Measurements from ENCODE around the gene SGIP1. TPM values are rescaled to one million over a fixed set of nuclear protein-coding genes. Genes with fewer than 3 reads are reported as not detected.
A peak's percentile ranks its signal among the peaks of the same experiment; 100 is the strongest.

The SGIP1 gene
- total RNA-seq, 1 donor from 2014 or later = 4.2 TPM

DNA sequence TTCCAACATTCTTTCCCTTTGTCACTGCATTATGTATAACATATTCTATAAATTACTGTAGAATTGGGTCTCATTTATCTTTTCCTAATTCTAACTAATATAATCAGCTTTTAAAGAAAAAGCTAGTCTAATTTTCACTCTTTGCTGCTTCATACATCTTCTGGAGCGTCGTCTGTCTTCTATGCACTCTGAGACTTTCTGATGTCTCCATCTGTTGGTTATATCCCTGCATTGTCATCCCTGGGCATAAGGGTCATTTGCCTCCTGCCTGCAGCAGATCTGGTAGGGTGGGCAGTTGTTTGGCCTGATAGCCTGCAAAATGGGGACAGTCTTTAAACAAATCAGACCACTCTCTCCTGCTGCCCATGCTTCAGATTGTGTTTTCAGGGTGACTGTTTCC lies 177.5 kb downstream of the SGIP1 start:
- Histone ChIP-seq H3K4me3 (no peak overlapping the region), H3K36me3 (no peaks in the 10 kb centered on the region), H4K20me1 (ENCODE audit: low read depth) (no peaks in the 10 kb centered on the region), H3F3A (ENCODE audit: low read depth) (no peaks in the 10 kb centered on the region), H3K27me3 (no peaks in the 10 kb centered on the region), H3K4me2 (no peak overlapping the region), H3K9ac (no peak overlapping the region), H3K79me2 (ENCODE audit: low read depth) (no peaks in the 10 kb centered on the region), H2AFZ (replicated peaks) (no peak overlapping the region), H3K9me3 (ENCODE audit: low read depth) (no peaks in the 10 kb centered on the region), H3K4me1 (no peaks in the 10 kb centered on the region), H3K27ac (no peak overlapping the region)
- H3K9me3 Mint-ChIP-seq = no peaks in the 10 kb centered on the region
- peak; percentile 10 for DNase-seq (ENCODE audit: low spot score)
- TF ChIP-seq EZH2phosphoT487 (IDR thresholded peaks at IDR 0.05) = no peak
- peak; percentile 38 for TF ChIP-seq CTCF (IDR thresholded peaks at IDR 0.05)
- TF ChIP-seq EZH2 (IDR thresholded peaks at IDR 0.05) = no peak
- no peak overlapping the region for H3K4me3 Mint-ChIP-seq
- no peaks in the 10 kb centered on the region for H3K36me3 Mint-ChIP-seq
- H3K27me3 Mint-ChIP-seq (ENCODE audit: insufficient read depth, low read depth) = peaks cover 2% of the 10 kb centered on the region
- no peak overlapping the region for H3K27ac Mint-ChIP-seq
- no peaks in the 10 kb centered on the region for H3K4me1 Mint-ChIP-seq

DNA sequence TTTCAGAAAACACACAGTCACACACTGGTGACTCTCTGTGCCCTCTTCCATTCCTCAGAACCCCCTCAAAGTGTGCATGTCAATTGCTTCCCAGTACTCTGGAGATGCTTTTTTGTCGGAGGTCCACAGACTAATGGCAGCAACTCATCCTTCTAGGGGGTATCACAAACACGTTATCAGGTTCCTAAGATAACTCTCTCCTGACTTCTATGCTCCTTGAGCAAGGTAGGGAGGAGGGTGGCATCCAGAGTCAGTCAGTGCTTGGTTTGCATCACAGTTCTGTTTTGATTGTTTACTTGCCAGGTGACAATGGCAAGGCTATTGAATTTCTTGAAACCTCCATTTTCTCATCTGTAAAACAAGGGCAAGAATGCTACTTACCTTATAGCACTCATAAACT lies 178.9 kb downstream of the SGIP1 start:
- Histone ChIP-seq H3K9ac (no peak overlapping the region), H3K27me3 (no peaks in the 10 kb centered on the region), H3K36me3 (no peaks in the 10 kb centered on the region), H3K27ac (no peak overlapping the region), H3K4me2 (no peak overlapping the region), H3K4me3 (no peak overlapping the region), H3K9me3 (ENCODE audit: low read depth) (no peaks in the 10 kb centered on the region), H3K4me1 (no peaks in the 10 kb centered on the region), H3F3A (ENCODE audit: low read depth) (no peaks in the 10 kb centered on the region), H4K20me1 (ENCODE audit: low read depth) (no peaks in the 10 kb centered on the region), H2AFZ (replicated peaks) (no peak overlapping the region), H3K79me2 (ENCODE audit: low read depth) (no peaks in the 10 kb centered on the region)
- peaks cover 2% of the 10 kb centered on the region for H3K27me3 Mint-ChIP-seq (ENCODE audit: insufficient read depth, low read depth)
- H3K27ac Mint-ChIP-seq = no peak overlapping the region
- H3K4me1 Mint-ChIP-seq = no peaks in the 10 kb centered on the region
- H3K36me3 Mint-ChIP-seq = no peaks in the 10 kb centered on the region
- DNase-seq (ENCODE audit: low spot score) = no peak
- H3K9me3 Mint-ChIP-seq = no peaks in the 10 kb centered on the region
- no peak overlapping the region for H3K4me3 Mint-ChIP-seq
- no peak for TF ChIP-seq EZH2phosphoT487 (IDR thresholded peaks at IDR 0.05)
- no peak for TF ChIP-seq CTCF (IDR thresholded peaks at IDR 0.05)
- no peak for TF ChIP-seq EZH2 (IDR thresholded peaks at IDR 0.05)

GRCh38 chr1:66723985-66724384 lies 190.0 kb downstream of the SGIP1 start:
- Histone ChIP-seq H3K4me1 (no peaks in the 10 kb centered on the region), H3K27ac (no peak overlapping the region), H3K79me2 (ENCODE audit: low read depth) (no peaks in the 10 kb centered on the region), H3K36me3 (no peaks in the 10 kb centered on the region), H3K9ac (no peak overlapping the region), H3K27me3 (no peaks in the 10 kb centered on the region), H3K9me3 (ENCODE audit: low read depth) (no peaks in the 10 kb centered on the region), H3F3A (ENCODE audit: low read depth) (no peaks in the 10 kb centered on the region), H2AFZ (replicated peaks) (no peak overlapping the region), H3K4me3 (no peak overlapping the region), H4K20me1 (ENCODE audit: low read depth) (no peaks in the 10 kb centered on the region), H3K4me2 (no peak overlapping the region)
- no peaks in the 10 kb centered on the region for H3K36me3 Mint-ChIP-seq
- no peaks in the 10 kb centered on the region for H3K27me3 Mint-ChIP-seq (ENCODE audit: insufficient read depth, low read depth)
- no peak overlapping the region for H3K4me3 Mint-ChIP-seq
- TF ChIP-seq EZH2phosphoT487 (IDR thresholded peaks at IDR 0.05) (no peak), EZH2 (IDR thresholded peaks at IDR 0.05) (no peak), CTCF (IDR thresholded peaks at IDR 0.05) (no peak)
- H3K4me1 Mint-ChIP-seq = no peaks in the 10 kb centered on the region
- no peak for DNase-seq (ENCODE audit: low spot score)
- H3K9me3 Mint-ChIP-seq = no peaks in the 10 kb centered on the region
- no peak overlapping the region for H3K27ac Mint-ChIP-seq

All from neural progenitor cell (in vitro differentiated cells).